RWPE2 (cell line): ENCODE results near the gene TOP2A.
A peak's percentile ranks its signal among the peaks of the same experiment; 100 is the strongest.

Experiments used
- ATAC-seq: fragments of 200-7000 bp; cut with Tn5 transposase; 3 replicates; pipeline ENCODE4 v1.9.1; 2021; ENCODE audit warnings: low read depth
- DNase-seq: peaks from one replicate; pipeline ENCODE4 v3.0.0-alpha.2; 2020; ENCODE audit warnings: low spot score
- H3K27ac ChIP-seq: fragments of 450-650 bp; 2 replicates; pipeline ENCODE4 v1.5.1; 2017; ENCODE audit warnings: mild to moderate bottlenecking; ENCODE audit not compliant: poor library complexity, severe bottlenecking
- H3K27me3 ChIP-seq: fragments of 250-450 bp; sonication (Bioruptor Pico); 2 replicates; pipeline ENCODE4 v1.5.1; 2021; ENCODE audit warnings: mild to moderate bottlenecking, moderate library complexity; ENCODE audit not compliant: insufficient read depth, poor library complexity, severe bottlenecking
- H3K36me3 ChIP-seq: fragments of 250-450 bp; sonication (Bioruptor Pico); 2 replicates; pipeline ENCODE4 v1.5.1; 2020; ENCODE audit warnings: low read depth, mild to moderate bottlenecking, moderate library complexity
- H3K4me1 ChIP-seq: fragments of 250-450 bp; sonication (Bioruptor Pico); 2 replicates; pipeline ENCODE4 v1.5.1; 2021; ENCODE audit warnings: mild to moderate bottlenecking, moderate library complexity; ENCODE audit not compliant: insufficient read depth, poor library complexity, severe bottlenecking
- H3K4me3 ChIP-seq: fragments of 250-450 bp; sonication (Bioruptor Pico); 2 replicates; pipeline ENCODE4 v1.5.1; 2021; ENCODE audit warnings: mild to moderate bottlenecking, moderate library complexity; ENCODE audit not compliant: severe bottlenecking
- H3K9me3 ChIP-seq: fragments of 250-450 bp; sonication (Bioruptor Pico); 2 replicates; pipeline ENCODE4 v1.5.1; 2021; ENCODE audit warnings: mild to moderate bottlenecking, moderate library complexity; ENCODE audit not compliant: severe bottlenecking
- TF ChIP-seq, protein P1 (sequence below): fragments of 450-650 bp; IDR thresholded peaks from one replicate; pipeline ENCODE4 v1.5.1; 2017; ENCODE audit warnings: mild to moderate bottlenecking, moderate library complexity; ENCODE audit not compliant: poor library complexity, severe bottlenecking

Gene TOP2A

DNA sequence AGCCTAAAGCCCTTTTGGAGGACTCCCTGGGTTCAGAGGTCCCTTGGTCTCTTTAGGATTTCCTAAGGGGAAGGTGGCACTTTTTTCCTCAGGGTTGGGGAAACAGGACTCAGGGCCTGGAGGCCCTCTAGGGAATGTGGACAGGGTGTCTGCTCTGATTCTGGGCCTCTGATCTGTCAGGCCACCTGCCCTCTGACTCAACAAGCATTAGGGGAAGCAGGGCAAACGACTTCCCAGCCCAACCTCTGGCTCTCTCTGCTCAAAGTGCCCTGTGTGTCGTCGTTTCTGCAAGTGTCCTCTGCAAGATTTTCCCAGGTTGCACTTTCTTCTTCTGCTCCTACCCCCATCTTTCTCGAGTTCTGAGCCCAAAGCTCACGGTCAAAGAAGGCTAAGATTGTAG, 18.9 kb upstream of the TOP2A start:
- Histone ChIP-seq H3K4me3 (no peak overlapping the region), H3K4me1 (no peaks in the 10 kb centered on the region), H3K9me3 (no peaks in the 10 kb centered on the region), H3K27ac (no peak overlapping the region), H3K36me3 (no peaks in the 10 kb centered on the region), H3K27me3 (no peaks in the 10 kb centered on the region)
- TF ChIP-seq, protein P1, sequence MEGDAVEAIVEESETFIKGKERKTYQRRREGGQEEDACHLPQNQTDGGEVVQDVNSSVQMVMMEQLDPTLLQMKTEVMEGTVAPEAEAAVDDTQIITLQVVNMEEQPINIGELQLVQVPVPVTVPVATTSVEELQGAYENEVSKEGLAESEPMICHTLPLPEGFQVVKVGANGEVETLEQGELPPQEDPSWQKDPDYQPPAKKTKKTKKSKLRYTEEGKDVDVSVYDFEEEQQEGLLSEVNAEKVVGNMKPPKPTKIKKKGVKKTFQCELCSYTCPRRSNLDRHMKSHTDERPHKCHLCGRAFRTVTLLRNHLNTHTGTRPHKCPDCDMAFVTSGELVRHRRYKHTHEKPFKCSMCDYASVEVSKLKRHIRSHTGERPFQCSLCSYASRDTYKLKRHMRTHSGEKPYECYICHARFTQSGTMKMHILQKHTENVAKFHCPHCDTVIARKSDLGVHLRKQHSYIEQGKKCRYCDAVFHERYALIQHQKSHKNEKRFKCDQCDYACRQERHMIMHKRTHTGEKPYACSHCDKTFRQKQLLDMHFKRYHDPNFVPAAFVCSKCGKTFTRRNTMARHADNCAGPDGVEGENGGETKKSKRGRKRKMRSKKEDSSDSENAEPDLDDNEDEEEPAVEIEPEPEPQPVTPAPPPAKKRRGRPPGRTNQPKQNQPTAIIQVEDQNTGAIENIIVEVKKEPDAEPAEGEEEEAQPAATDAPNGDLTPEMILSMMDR = no peak
- DNase-seq (no peak), ATAC-seq (no peak)

DNA sequence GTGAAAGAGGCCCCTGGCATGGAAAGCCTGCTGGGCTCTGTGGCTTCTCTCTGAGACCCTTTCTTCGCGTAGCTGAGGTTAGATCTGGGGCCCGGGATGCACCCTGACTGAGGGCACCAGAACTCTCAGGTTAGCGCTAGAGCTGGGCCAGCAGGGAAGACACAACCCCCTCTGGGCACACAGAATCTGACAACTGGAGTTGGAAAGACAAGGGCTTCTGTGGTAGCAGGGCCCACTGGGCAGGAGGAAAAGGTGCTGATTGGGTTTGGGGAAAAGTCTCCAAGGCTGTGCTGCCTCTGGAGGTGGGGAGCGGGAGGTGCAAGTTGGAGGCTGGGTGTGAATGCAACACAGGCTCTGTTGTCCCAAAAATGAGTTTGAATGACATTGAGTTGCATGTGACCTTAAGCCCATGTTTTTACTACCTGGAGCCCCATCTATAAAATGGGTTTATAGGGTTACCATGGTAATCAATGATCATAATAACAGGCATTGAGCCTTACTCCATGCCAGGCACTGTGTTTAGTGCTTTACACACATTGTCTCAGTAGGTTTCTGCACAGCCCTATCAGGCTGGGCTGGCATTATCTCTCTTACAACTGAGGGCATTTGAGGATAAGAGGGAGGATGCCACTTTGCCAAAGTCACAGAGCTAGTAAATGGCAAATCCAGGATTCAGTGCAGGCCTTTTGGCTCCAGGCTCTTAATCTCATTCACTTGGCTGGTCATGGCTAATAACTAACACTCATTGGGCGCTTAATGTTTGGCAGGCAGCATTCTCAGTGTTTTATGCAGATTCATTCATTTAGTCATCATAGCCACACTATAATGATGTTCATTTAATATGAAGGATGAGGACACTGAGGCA, 16.1 kb upstream of the TOP2A start:
- DNase-seq (peak; percentile 29), ATAC-seq (peak; percentile 61)
- Histone ChIP-seq H3K27me3 (no peaks in the 10 kb centered on the region), H3K36me3 (no peaks in the 10 kb centered on the region), H3K27ac (no peak overlapping the region), H3K9me3 (no peaks in the 10 kb centered on the region), H3K4me1 (no peaks in the 10 kb centered on the region), H3K4me3 (no peak overlapping the region)
- TF ChIP-seq, protein P1 = peak; percentile 55

DNA sequence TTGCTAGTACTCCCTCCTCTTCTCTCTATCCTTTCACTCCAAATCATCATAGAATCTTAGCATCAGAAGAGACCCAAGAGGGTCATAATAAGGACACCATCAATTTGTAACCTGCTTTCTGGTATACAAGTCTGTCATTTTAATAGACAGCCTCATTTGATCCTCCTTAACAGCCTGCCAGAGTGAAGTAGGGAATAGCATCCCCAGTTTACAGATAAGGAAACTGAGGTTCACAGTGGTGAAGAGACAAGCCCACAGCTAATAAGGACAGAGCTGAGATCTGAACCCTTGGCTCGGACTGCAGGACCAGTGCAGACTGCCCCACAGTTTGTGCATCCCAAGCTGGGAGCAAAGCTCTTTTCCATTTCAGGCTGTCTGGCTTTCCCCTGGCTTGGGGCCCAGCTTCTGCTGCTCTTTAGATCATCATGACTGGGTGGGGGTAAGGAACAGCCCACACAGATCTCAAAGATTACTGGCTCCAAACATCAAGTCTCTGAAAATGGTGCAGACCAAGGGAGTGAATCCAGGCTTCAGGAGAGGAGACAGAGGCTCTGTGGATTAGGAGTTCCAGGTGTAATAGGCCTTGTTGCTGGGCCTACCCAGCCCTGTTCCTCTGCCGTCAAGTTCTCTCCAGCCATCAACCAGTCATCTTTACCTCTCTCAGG, 15.3 kb upstream of the TOP2A start:
- Histone ChIP-seq H3K27me3 (no peaks in the 10 kb centered on the region), H3K4me1 (no peaks in the 10 kb centered on the region), H3K4me3 (no peak overlapping the region), H3K9me3 (no peaks in the 10 kb centered on the region), H3K36me3 (no peaks in the 10 kb centered on the region), H3K27ac (no peak overlapping the region)
- peak; percentile 4 for DNase-seq
- TF ChIP-seq, protein P1 = no peak
- no peak for ATAC-seq

DNA sequence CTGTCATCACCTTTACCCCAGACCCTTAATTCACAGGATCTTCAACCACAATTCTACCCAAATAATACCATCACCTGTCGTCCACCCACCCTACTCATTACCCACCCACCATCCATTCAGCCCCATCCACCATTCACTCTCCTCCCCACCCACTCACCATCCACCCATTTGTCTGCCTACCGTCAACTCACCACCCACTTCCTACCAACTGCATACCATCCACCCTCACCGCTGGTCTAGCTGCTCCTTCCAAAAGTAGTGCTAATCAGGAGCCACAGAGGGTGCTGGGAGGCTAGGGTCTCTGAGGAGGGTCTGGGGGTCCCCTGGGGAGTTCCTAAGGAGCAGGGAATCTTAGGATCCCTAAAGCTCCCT, 13.5 kb upstream of the TOP2A start:
- DNase-seq (no peak), ATAC-seq (no peak)

More for the DNA sequence above, 13.5 kb upstream of the TOP2A start:
- no peaks in the 10 kb centered on the region for H3K4me1 ChIP-seq
- H3K9me3 ChIP-seq = no peaks in the 10 kb centered on the region
- H3K27ac ChIP-seq = no peak overlapping the region
- H3K36me3 ChIP-seq = no peaks in the 10 kb centered on the region
- TF ChIP-seq, protein P1 = no peak
- no peaks in the 10 kb centered on the region for H3K27me3 ChIP-seq
- no peak overlapping the region for H3K4me3 ChIP-seq
